ENCODE data around the gene PRKCB. TPM values are rescaled to one million over a fixed set of nuclear protein-coding genes. Genes with fewer than 3 reads are reported as not detected.

PRKCB gene
- total RNA-seq, 6 experiments from 2014 or later: not detected

- Mint-ChIP-seq H3K27ac (no peak overlapping the region), H3K4me1 (ENCODE audit: low read depth) (no peaks in the 10 kb centered on the region), H3K27me3 (ENCODE audit: insufficient read depth) (no peaks in the 10 kb centered on the region), H3K36me3 (ENCODE audit: low read depth) (no peaks in the 10 kb centered on the region), H3K4me3 (no peak overlapping the region), H3K9me3 (peaks cover 11% of the 10 kb centered on the region; the same call in 1 of the 2 replicates)
- DNase-seq: no peak
- no peak for TF ChIP-seq CTCF (IDR thresholded peaks at IDR 0.05)
These were observed 163.0 kb downstream of the PRKCB start for GRCh38 chr16:23998771-23999170.

GRCh38 chr16:23999663-24000062, 163.9 kb downstream of the PRKCB start:
- Mint-ChIP-seq H3K27ac (no peak overlapping the region), H3K27me3 (ENCODE audit: insufficient read depth) (no peaks in the 10 kb centered on the region), H3K4me3 (no peak overlapping the region)

GRCh38 chr16:24001710-24002109, 165.9 kb downstream of the PRKCB start:
- DNase-seq: no peak
- TF ChIP-seq CTCF (IDR thresholded peaks at IDR 0.05): no peak
- H3K4me1 Mint-ChIP-seq (ENCODE audit: low read depth): no peaks in the 10 kb centered on the region
- peaks cover 6% of the 10 kb centered on the region for H3K9me3 Mint-ChIP-seq
- no peaks in the 10 kb centered on the region for H3K27me3 Mint-ChIP-seq (ENCODE audit: insufficient read depth)
- no peak overlapping the region for H3K27ac Mint-ChIP-seq
- no peaks in the 10 kb centered on the region for H3K36me3 Mint-ChIP-seq (ENCODE audit: low read depth)
- H3K4me3 Mint-ChIP-seq: no peak overlapping the region

More at GRCh38 chr16:23999663-24000062, 163.9 kb downstream of the PRKCB start:
- H3K36me3 Mint-ChIP-seq (ENCODE audit: low read depth): no peaks in the 10 kb centered on the region
- no peak for TF ChIP-seq CTCF (IDR thresholded peaks at IDR 0.05)
- peaks cover 6% of the 10 kb centered on the region for H3K9me3 Mint-ChIP-seq
- no peak for DNase-seq
- no peaks in the 10 kb centered on the region for H3K4me1 Mint-ChIP-seq (ENCODE audit: low read depth)

GRCh38 chr16:24002619-24003018, 166.8 kb downstream of the PRKCB start:
- no peaks in the 10 kb centered on the region for H3K27me3 Mint-ChIP-seq (ENCODE audit: insufficient read depth)
- no peak for DNase-seq
- no peaks in the 10 kb centered on the region for H3K4me1 Mint-ChIP-seq (ENCODE audit: low read depth)
- no peak overlapping the region for H3K27ac Mint-ChIP-seq
- H3K4me3 Mint-ChIP-seq: no peak overlapping the region
- TF ChIP-seq CTCF (IDR thresholded peaks at IDR 0.05): no peak
- H3K36me3 Mint-ChIP-seq (ENCODE audit: low read depth): no peaks in the 10 kb centered on the region
- peaks cover 6% of the 10 kb centered on the region for H3K9me3 Mint-ChIP-seq

GRCh38 chr16:24005577-24005976, 169.8 kb downstream of the PRKCB start:
- Mint-ChIP-seq H3K36me3 (ENCODE audit: low read depth) (no peaks in the 10 kb centered on the region), H3K27me3 (ENCODE audit: insufficient read depth) (peaks cover 3% of the 10 kb centered on the region; the same call in 1 of the 2 replicates), H3K9me3 (no peaks in the 10 kb centered on the region; the same call in 1 of the 2 replicates), H3K4me1 (ENCODE audit: low read depth) (no peaks in the 10 kb centered on the region), H3K27ac (no peak overlapping the region), H3K4me3 (no peak overlapping the region)
- no peak for DNase-seq
- TF ChIP-seq CTCF (IDR thresholded peaks at IDR 0.05): no peak

GRCh38 chr16:24007391-24007790, 171.6 kb downstream of the PRKCB start:
- H3K27me3 Mint-ChIP-seq (ENCODE audit: insufficient read depth): peaks cover 3% of the 10 kb centered on the region; the same call in 1 of the 2 replicates
- no peak for TF ChIP-seq CTCF (IDR thresholded peaks at IDR 0.05)

More at GRCh38 chr16:24007391-24007790, 171.6 kb downstream of the PRKCB start:
- Mint-ChIP-seq H3K9me3 (no peaks in the 10 kb centered on the region; the same call in 1 of the 2 replicates), H3K27ac (no peak overlapping the region), H3K4me3 (no peak overlapping the region), H3K36me3 (ENCODE audit: low read depth) (no peaks in the 10 kb centered on the region), H3K4me1 (ENCODE audit: low read depth) (no peaks in the 10 kb centered on the region)
- DNase-seq: no peak
